Dermis lymphatic vessel endothelial cell (primary cell): Measurements from ENCODE around the gene RPS25. TPM values are rescaled to one million over a fixed set of nuclear protein-coding genes. Genes with fewer than 3 reads are reported as not detected.

Experiments
- total RNA-seq: library from RNA; depleted of rRNA; stranded (reverse); fragments of >200 nt; gene quantifications from 2 replicates; pipeline ENCODE4 v1.2.1, GENCODE V29; 2014

RPS25 gene
- total RNA-seq = 631 and 888 TPM in 2 replicates

GRCh38 chr11:119018074-119018938, at the start of gene RPS25, which contains the start of gene TRAPPC4:
Gene RPS25, minus strand, starts transcription at chr11:119018343. Its CDS starts 59 bp downstream, at chr11:119018284.
Gene TRAPPC4, plus strand, starts transcription at chr11:119018766. Its CDS starts 30 bp downstream, at chr11:119018796.

GRCh38 chr11:119067371-119068222, 49.5 kb upstream of the RPS25 start, which contains the start of gene VPS11:
Gene VPS11, plus strand, starts transcription at chr11:119067818. Its CDS starts 6 bp downstream, at chr11:119067824.

GRCh38 chr11:119057000-119057769, 39.0 kb upstream of the RPS25 start, which contains the start of gene HYOU1:
Gene HYOU1, minus strand, starts transcription at chr11:119057205. Its CDS starts 1,045 bp downstream, at chr11:119056160.

GRCh38 chr11:119030329-119031047, 12.3 kb upstream of the RPS25 start, which contains the start of gene SLC37A4:
Gene SLC37A4, minus strand, starts transcription at chr11:119030877.

GRCh38 chr11:118997627-118998387, 20.3 kb downstream of the RPS25 start, which contains the start of gene CENATAC:
Gene CENATAC, plus strand, starts transcription at chr11:118998138. Its CDS starts 60 bp downstream, at chr11:118998198.

GRCh38 chr11:118971646-118972045, 46.5 kb downstream of the RPS25 start, which contains the start of gene FOXR1:
Gene FOXR1, plus strand, starts transcription at chr11:118971761. Its CDS starts 171 bp downstream, at chr11:118971932.

Other genes with a start within 250 kb of the RPS25 start
- 93.7 and 128 TPM in 2 replicates for gene DDX6, start 227.2 kb downstream of the RPS25 start, total RNA-seq
- gene CXCR5, start 134.5 kb downstream of the RPS25 start, total RNA-seq = not detected in 2 replicates
- gene BCL9L, start 92.4 kb downstream of the RPS25 start, total RNA-seq = 5.1 and 5.5 TPM in 2 replicates
- gene UPK2, start 62.0 kb downstream of the RPS25 start, total RNA-seq = not detected in 2 replicates
- gene FOXR1, start 46.6 kb downstream of the RPS25 start, total RNA-seq = not detected in 2 replicates
- 8.9 and 9.3 TPM in 2 replicates for gene CENATAC, start 20.2 kb downstream of the RPS25 start, total RNA-seq
- 66.1 and 89.7 TPM in 2 replicates for gene TRAPPC4, start 423 bp upstream of the RPS25 start, total RNA-seq
- 13.2 and 13.8 TPM in 2 replicates for gene SLC37A4, start 12.5 kb upstream of the RPS25 start, total RNA-seq
- gene HYOU1, start 38.9 kb upstream of the RPS25 start, total RNA-seq = 199 and 221 TPM in 2 replicates
- 27.8 and 30.6 TPM in 2 replicates for gene VPS11, start 49.5 kb upstream of the RPS25 start, total RNA-seq
- 3.3 and 4.0 TPM in 2 replicates for gene HMBS, start 66.5 kb upstream of the RPS25 start, total RNA-seq
- 12.7 and 13.8 TPM in 2 replicates for gene DPAGT1, start 83.5 kb upstream of the RPS25 start, total RNA-seq
- 2.4 and 3.6 TPM in 2 replicates for gene C2CD2L, start 89.0 kb upstream of the RPS25 start, total RNA-seq
- 13.4 and 14.2 TPM in 2 replicates for gene HINFP, start 103.2 kb upstream of the RPS25 start, total RNA-seq
- gene ABCG4, start 130.7 kb upstream of the RPS25 start, total RNA-seq = under 0.01 TPM in 2 replicates
- 9.5 and 11.1 TPM in 2 replicates for gene NLRX1, start 150.4 kb upstream of the RPS25 start, total RNA-seq
- gene NHERF4, start 167.1 kb upstream of the RPS25 start, total RNA-seq = 0.17 TPM in 1 of 2 replicates, not detected in the other
- 8.1 and 8.8 TPM in 2 replicates for gene CBL, start 188.0 kb upstream of the RPS25 start, total RNA-seq